Fibroblast of lung (primary cell): ENCODE measurements around the gene KRT40.

Experiments used
- EZH2 ChIP-seq: IDR thresholded peaks from 2 replicates; pipeline ENCODE4 v1.5.1; 2012; ENCODE audit warnings: low read length, control low read depth, mild to moderate bottlenecking; ENCODE audit errors: missing control alignments
- TF ChIP-seq, protein P1 (sequence below), 2 donors: IDR thresholded peaks in 1 of 2; conservative IDR thresholded peaks in 1 of 2; 1 replicate in 1 of 2; 2 replicates in 1 of 2; pipeline ENCODE4 v1.5.1; 2011 to 2012; ENCODE audit warnings: low read length in 2 of 2, control low read depth in 1 of 2, inconsistent platforms in 1 of 2, low read depth in 1 of 2, mild to moderate bottlenecking in 1 of 2

DNA sequence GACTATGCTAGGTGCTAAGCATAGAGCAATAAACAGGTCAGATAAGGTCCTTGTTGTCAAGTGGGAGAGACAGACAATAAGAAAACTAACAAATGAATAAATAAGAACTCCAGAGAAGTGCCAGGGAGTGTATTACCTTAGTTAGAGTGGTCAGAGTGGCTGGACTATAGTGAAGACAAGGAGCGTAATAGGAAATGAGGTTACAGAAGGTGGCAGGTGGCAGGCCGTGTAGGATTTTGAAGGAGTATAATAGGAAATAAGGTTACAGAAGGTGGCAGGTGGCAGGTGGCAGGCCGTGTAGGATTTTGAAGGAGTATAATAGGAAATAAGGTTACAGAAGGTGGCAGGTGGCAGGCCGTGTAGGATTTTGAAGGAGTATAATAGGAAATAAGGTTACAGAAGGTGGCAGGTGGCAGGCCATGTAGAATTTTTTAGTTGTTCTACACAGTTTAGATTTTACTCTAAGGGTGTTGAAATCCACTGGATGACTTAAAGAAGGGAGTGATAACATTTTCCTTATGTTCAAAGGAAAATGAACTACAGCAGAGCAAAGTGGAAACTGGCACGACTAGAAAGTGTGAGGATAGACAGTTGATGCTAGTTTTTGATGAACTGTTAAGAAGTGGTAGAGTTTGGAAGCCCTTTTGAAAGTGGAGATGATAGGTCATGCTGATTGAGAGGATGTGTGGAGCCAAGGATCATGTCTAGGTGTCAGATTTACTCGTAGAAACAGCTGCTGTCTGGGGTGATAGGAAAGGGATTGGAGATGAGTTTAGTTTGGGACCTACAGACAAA lies 28.4 kb upstream of the KRT40 start:
- TF ChIP-seq, protein P1, sequence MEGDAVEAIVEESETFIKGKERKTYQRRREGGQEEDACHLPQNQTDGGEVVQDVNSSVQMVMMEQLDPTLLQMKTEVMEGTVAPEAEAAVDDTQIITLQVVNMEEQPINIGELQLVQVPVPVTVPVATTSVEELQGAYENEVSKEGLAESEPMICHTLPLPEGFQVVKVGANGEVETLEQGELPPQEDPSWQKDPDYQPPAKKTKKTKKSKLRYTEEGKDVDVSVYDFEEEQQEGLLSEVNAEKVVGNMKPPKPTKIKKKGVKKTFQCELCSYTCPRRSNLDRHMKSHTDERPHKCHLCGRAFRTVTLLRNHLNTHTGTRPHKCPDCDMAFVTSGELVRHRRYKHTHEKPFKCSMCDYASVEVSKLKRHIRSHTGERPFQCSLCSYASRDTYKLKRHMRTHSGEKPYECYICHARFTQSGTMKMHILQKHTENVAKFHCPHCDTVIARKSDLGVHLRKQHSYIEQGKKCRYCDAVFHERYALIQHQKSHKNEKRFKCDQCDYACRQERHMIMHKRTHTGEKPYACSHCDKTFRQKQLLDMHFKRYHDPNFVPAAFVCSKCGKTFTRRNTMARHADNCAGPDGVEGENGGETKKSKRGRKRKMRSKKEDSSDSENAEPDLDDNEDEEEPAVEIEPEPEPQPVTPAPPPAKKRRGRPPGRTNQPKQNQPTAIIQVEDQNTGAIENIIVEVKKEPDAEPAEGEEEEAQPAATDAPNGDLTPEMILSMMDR (conservative IDR thresholded peaks at IDR 0.05 in 1 of 2, IDR thresholded peaks at IDR 0.05 in 1 of 2; ENCODE audit: low read depth in 1 of 2, low read length in 2 of 2) = no peak
- TF ChIP-seq EZH2 = no peak
